GM19463 (cell line): Measurements from ENCODE around the gene RNASE11.

Experiments used
- ATAC-seq: cut with Tn5 transposase; IDR thresholded peaks from one replicate; pipeline ENCODE4 v1.9.1; 2021; ENCODE audit warnings: mild to moderate bottlenecking, moderate library complexity; ENCODE audit not compliant: unreplicated experiment

Gene RNASE11

DNA sequence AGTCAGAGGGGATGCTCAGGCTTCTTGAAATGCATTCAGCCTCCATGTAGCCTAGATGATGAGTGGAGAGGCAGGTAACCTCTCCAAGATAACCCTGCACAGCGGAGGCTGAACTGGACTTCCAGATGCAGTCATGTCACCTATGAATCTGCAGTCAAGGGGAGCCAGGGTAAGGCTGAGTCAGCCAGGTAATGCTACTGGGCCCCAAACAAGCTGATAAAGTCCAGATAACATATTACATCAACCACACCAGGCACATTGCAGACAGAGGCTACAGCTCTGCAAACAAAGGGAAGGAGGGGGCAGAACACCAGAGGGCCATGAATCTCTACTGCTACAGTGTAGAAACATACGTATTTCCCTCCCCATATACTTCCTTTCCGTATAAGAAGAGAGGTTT lies 40.9 kb downstream of the RNASE11 start:
- no peak for ATAC-seq

DNA sequence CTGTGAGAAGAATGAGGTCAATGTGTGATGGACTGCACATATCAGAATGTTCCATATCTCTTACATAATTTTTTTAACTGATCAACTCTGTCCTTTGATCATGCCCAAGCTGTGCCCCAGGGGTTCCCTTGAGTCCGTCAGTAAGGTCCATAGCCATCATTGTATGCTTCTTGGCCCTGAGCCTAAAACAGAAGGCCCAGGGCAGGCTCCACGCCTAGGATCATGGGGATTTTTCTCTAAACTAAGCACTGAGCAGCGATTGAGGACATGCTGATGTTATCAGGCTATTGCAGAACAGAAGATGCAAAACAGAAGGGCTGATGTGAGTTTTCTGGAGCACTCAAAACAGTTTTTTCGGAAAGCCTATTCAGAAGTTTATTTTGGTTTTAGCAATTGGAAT lies 47.9 kb downstream of the RNASE11 start:
- no peak for ATAC-seq
